Suppressor macrophage treated with lipopolysaccharide for 4 hours (primary cell): ENCODE data around the gene ABI3.
"Not testable (repeated sequence)": the region's sequence is repeated elsewhere in the genome, so short reads cannot be mapped to it uniquely, and the experiment has no call there.

Experiments used
- DNase-seq: peaks from one replicate; pipeline ENCODE4 v3.0.0-alpha.2; 2020

The ABI3 gene

GRCh38 chr17:49258394-49258793 is 47.9 kb downstream of the ABI3 start:
- no peak for DNase-seq

- DNase-seq, result no peak
Measured at GRCh38 chr17:49259663-49260010, 49.1 kb downstream of the ABI3 start.

- DNase-seq, result peak; percentile 52
Measured at GRCh38 chr17:49260011-49260816, 49.7 kb downstream of the ABI3 start.

DNA sequence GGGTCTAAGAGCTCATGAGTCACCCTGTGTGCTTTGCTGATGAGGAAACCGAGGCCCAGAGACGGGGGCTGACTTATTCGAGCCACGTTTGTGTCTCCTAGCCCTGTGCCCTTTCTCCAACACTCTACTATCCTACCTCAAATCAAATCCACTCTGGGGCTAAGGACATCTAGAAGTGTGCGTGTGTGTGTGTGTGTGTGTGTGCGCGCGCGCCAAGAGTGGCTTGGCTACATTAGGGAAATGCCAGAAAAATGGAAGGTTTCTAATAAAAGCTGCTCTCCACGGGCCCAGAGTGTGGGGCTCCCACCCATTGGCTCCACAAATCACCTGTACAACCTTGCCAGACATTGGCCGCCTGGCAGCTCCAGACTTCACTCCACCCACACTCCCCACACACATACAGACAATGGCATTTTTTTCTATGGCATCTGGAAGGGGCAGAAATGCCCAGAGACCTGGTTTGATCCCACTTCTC is 50.3 kb downstream of the ABI3 start:
- peak; percentile 86 for DNase-seq

GRCh38 chr17:49261540-49261939 is 51.0 kb downstream of the ABI3 start:
- not testable (repeated sequence) for DNase-seq

- no peak for DNase-seq
Measured at GRCh38 chr17:49266233-49266632, 55.7 kb downstream of the ABI3 start.

GRCh38 chr17:49267912-49268311 is 57.4 kb downstream of the ABI3 start:
- DNase-seq, result no peak

GRCh38 chr17:49269356-49269755 is 58.8 kb downstream of the ABI3 start:
- no peak for DNase-seq
